HL-60 (cell line): ENCODE measurements around the gene HMG20A.

Source experiments
- DNase-seq, 2 experiments: peaks; one replicate each; pipeline ENCODE4 v3.0.0-alpha.2; 2010 to 2020; ENCODE audit warnings: low read depth in 1 of 2, low spot score in 1 of 2
- H3K27ac ChIP-seq: fragments of 250-450 bp; sonication (Bioruptor Pico); replicated peaks from 2 replicates; pipeline ENCODE4 v1.5.1; 2020; ENCODE audit warnings: mild to moderate bottlenecking, moderate library complexity
- H3K27me3 ChIP-seq: fragments of 250-450 bp; sonication (Bioruptor Pico); 2 replicates; pipeline ENCODE4 v1.5.1; 2021; ENCODE audit warnings: mild to moderate bottlenecking, moderate library complexity; ENCODE audit not compliant: insufficient read depth, poor library complexity, severe bottlenecking
- H3K4me3 ChIP-seq: replicated peaks from 2 replicates; pipeline ENCODE4 v1.5.1; 2011; ENCODE audit warnings: mild to moderate bottlenecking, control low read depth, low read length; ENCODE audit not compliant: insufficient read depth
- CTCF ChIP-seq: IDR thresholded peaks from one replicate; pipeline ENCODE4 v1.5.1; 2011; ENCODE audit warnings: low read length, control low read depth, inconsistent platforms; ENCODE audit not compliant: insufficient read depth
- GABPA ChIP-seq: IDR thresholded peaks from 2 replicates; pipeline ENCODE4 v1.6.1; 2012; ENCODE audit warnings: low read depth
- POLR2AphosphoS5 ChIP-seq: IDR thresholded peaks from 2 replicates; pipeline ENCODE4 v1.6.1; 2012; ENCODE audit warnings: low read depth
- REST ChIP-seq: IDR thresholded peaks from 2 replicates; pipeline ENCODE4 v1.6.1; 2012; ENCODE audit warnings: low read depth; ENCODE audit not compliant: insufficient replicate concordance
- SPI1 ChIP-seq: IDR thresholded peaks from 2 replicates; pipeline ENCODE4 v1.6.1; 2012; ENCODE audit warnings: low read depth, mild to moderate bottlenecking, borderline replicate concordance

Gene HMG20A

GRCh38 chr15:77502379-77503095 lies 81.8 kb downstream of the HMG20A start:
- Histone ChIP-seq H3K4me3 (no peak overlapping the region), H3K27me3 (no peaks in the 10 kb centered on the region), H3K27ac (no peak overlapping the region)
- DNase-seq: no peak
- TF ChIP-seq SPI1: no peak
- TF ChIP-seq REST: no peak
- no peak for TF ChIP-seq POLR2AphosphoS5

GRCh38 chr15:77503240-77503639 lies 82.6 kb downstream of the HMG20A start:
- TF ChIP-seq SPI1: no peak
- TF ChIP-seq REST: no peak
- TF ChIP-seq CTCF: no peak
- no peak for TF ChIP-seq GABPA
- no peak for TF ChIP-seq POLR2AphosphoS5
- no peak for DNase-seq
- Histone ChIP-seq H3K27me3 (no peaks in the 10 kb centered on the region), H3K27ac (no peak overlapping the region), H3K4me3 (no peak overlapping the region)

DNA sequence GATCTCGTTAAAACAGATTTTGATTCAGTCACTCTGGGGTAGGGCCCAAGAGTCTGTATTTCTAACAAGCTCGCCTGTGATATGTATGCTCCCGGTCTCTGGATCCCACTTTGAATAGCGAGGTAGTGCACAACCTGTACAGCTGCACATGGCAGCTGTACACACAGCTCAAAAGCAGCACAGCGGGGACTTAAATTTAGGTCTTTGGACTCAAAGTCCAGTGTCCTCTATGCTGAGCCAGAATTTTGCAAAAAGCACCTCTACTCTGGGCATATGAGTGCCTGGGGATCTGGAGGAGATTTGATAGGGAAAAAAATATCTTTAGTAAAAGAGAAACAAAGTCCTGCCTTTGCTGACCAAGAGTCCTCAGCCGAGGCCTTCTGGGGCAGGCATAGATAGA lies 83.1 kb downstream of the HMG20A start:
- Histone ChIP-seq H3K27ac (no peak overlapping the region), H3K4me3 (no peak overlapping the region), H3K27me3 (no peaks in the 10 kb centered on the region)
- no peak for DNase-seq
- no peak for TF ChIP-seq REST
- no peak for TF ChIP-seq POLR2AphosphoS5
- TF ChIP-seq SPI1: no peak

GRCh38 chr15:77504306-77504705 lies 83.6 kb downstream of the HMG20A start:
- no peak overlapping the region for H3K27ac ChIP-seq
- TF ChIP-seq CTCF (no peak), SPI1 (no peak), GABPA (no peak), POLR2AphosphoS5 (no peak), REST (no peak)
- no peaks in the 10 kb centered on the region for H3K27me3 ChIP-seq
- DNase-seq: peak in 1 of 2 experiments; percentile 14
- H3K4me3 ChIP-seq: no peak overlapping the region
